ENCODE measurements around the gene DMAC2L. TPM values are rescaled to one million over a fixed set of nuclear protein-coding genes. Genes with fewer than 3 reads are reported as not detected.

The DMAC2L gene
- total RNA-seq, 1 donor from 2014 or later, result 10.9 TPM

DNA sequence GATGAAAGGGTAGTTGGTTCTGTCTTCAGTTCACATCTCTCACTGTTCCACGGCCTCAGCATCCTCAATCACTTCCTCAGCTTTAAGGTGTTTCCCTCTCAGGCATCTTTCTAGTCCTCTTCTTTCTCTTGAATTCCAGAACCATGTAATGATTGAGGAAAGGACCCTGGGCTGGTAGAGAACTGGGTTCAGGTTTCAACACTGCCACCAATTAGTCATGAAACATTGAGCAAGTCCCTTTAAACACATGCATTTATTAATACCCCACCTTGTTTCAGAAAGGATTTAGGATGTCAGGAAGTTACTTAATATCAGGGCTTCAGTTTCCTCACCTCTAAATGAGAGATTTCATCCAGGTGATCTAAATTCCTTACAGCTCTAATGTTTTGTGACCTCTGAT is 7.2 kb downstream of the DMAC2L start:
- peak overlapping the region; percentile 68 for H3K4me3 Mint-ChIP-seq (ENCODE audit: unreplicated experiment)
- H2AFZ ChIP-seq (ENCODE audit: low read depth, low read length), result no peak overlapping the region
- DNase-seq (ENCODE audit: low read depth), result no peak

DNA sequence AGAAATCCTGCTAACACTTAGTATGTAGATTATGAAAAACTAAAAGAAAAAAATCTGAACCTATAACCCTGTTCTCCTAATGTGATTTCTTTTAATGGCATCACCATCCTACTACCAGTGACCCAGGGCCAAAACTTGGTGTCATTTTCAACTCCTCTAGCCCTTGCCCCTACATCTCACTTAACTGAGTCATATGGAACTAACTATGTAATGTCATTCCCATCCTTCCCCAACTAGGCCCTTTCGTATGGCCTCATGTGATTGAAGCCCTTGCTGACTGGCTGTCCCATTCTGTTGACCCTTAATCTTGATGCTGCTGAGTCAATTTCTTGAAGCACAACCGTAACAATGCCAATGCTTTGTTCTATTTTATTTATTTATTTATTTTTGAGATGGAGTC is 7.6 kb downstream of the DMAC2L start:
- Histone ChIP-seq H4K20me1 (ENCODE audit: insufficient read depth, low read length) (peaks cover 13% of the 10 kb centered on the region), H3K27ac (ENCODE audit: low read depth, low read length) (no peak overlapping the region), H3K9me3 (ENCODE audit: insufficient read depth, low read depth, low read length) (no peaks in the 10 kb centered on the region), H3K4me3 (ENCODE audit: insufficient read depth, low read depth, low read length) (no peak overlapping the region), H3K4me1 (ENCODE audit: insufficient read depth, low read length) (peaks cover 7% of the 10 kb centered on the region), H3K27me3 (ENCODE audit: insufficient read depth, low read length) (no peaks in the 10 kb centered on the region), H3K9ac (ENCODE audit: low read length) (no peak overlapping the region), H3K4me2 (ENCODE audit: low read length) (no peak overlapping the region), H3K36me3 (ENCODE audit: insufficient read depth, low read length) (peaks cover 4% of the 10 kb centered on the region), H2AFZ (ENCODE audit: low read depth, low read length) (no peak overlapping the region), H3K79me2 (ENCODE audit: insufficient read depth, low read length) (peaks cover 24% of the 10 kb centered on the region)
- peaks cover 11% of the 10 kb centered on the region for H3K4me1 Mint-ChIP-seq (ENCODE audit: low read depth, unreplicated experiment)
- H3K36me3 Mint-ChIP-seq (ENCODE audit: low read depth, unreplicated experiment), result no peaks in the 10 kb centered on the region
- H3K27ac Mint-ChIP-seq (ENCODE audit: unreplicated experiment), result peak overlapping the region; percentile 79
- H3K9me3 Mint-ChIP-seq (ENCODE audit: unreplicated experiment), result no peaks in the 10 kb centered on the region
- TF ChIP-seq, protein P1, sequence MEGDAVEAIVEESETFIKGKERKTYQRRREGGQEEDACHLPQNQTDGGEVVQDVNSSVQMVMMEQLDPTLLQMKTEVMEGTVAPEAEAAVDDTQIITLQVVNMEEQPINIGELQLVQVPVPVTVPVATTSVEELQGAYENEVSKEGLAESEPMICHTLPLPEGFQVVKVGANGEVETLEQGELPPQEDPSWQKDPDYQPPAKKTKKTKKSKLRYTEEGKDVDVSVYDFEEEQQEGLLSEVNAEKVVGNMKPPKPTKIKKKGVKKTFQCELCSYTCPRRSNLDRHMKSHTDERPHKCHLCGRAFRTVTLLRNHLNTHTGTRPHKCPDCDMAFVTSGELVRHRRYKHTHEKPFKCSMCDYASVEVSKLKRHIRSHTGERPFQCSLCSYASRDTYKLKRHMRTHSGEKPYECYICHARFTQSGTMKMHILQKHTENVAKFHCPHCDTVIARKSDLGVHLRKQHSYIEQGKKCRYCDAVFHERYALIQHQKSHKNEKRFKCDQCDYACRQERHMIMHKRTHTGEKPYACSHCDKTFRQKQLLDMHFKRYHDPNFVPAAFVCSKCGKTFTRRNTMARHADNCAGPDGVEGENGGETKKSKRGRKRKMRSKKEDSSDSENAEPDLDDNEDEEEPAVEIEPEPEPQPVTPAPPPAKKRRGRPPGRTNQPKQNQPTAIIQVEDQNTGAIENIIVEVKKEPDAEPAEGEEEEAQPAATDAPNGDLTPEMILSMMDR (IDR thresholded peaks at IDR 0.05; ENCODE audit: insufficient read depth, low read depth, low read length), result no peak
- TF ChIP-seq EZH2 (IDR thresholded peaks at IDR 0.05; ENCODE audit: insufficient read depth, low read length), result no peak
- H3K4me3 Mint-ChIP-seq (ENCODE audit: unreplicated experiment), result no peak overlapping the region
- no peak for DNase-seq (ENCODE audit: low read depth)
- no peak for FAIRE-seq
- H3K27me3 Mint-ChIP-seq (ENCODE audit: low read depth, unreplicated experiment), result no peaks in the 10 kb centered on the region

More for the DNA sequence above, 7.2 kb downstream of the DMAC2L start:
- no peak for FAIRE-seq
- Histone ChIP-seq H3K9me3 (ENCODE audit: insufficient read depth, low read depth, low read length) (no peaks in the 10 kb centered on the region), H3K4me1 (ENCODE audit: insufficient read depth, low read length) (peaks cover 7% of the 10 kb centered on the region), H3K27ac (ENCODE audit: low read depth, low read length) (no peak overlapping the region), H4K20me1 (ENCODE audit: insufficient read depth, low read length) (peaks cover 13% of the 10 kb centered on the region), H3K4me3 (ENCODE audit: insufficient read depth, low read depth, low read length) (no peak overlapping the region), H3K36me3 (ENCODE audit: insufficient read depth, low read length) (peaks cover 4% of the 10 kb centered on the region), H3K27me3 (ENCODE audit: insufficient read depth, low read length) (no peaks in the 10 kb centered on the region), H3K9ac (ENCODE audit: low read length) (no peak overlapping the region), H3K79me2 (ENCODE audit: insufficient read depth, low read length) (peaks cover 24% of the 10 kb centered on the region), H3K4me2 (ENCODE audit: low read length) (no peak overlapping the region)
- TF ChIP-seq EZH2 (IDR thresholded peaks at IDR 0.05; ENCODE audit: insufficient read depth, low read length), result no peak
- TF ChIP-seq, protein P1 (IDR thresholded peaks at IDR 0.05; ENCODE audit: insufficient read depth, low read depth, low read length), result no peak
- H3K9me3 Mint-ChIP-seq (ENCODE audit: unreplicated experiment), result no peaks in the 10 kb centered on the region
- H3K27ac Mint-ChIP-seq (ENCODE audit: unreplicated experiment), result peak overlapping the region; percentile 79
- peaks cover 11% of the 10 kb centered on the region for H3K4me1 Mint-ChIP-seq (ENCODE audit: low read depth, unreplicated experiment)
- H3K27me3 Mint-ChIP-seq (ENCODE audit: low read depth, unreplicated experiment), result no peaks in the 10 kb centered on the region
- H3K36me3 Mint-ChIP-seq (ENCODE audit: low read depth, unreplicated experiment), result no peaks in the 10 kb centered on the region

DNA sequence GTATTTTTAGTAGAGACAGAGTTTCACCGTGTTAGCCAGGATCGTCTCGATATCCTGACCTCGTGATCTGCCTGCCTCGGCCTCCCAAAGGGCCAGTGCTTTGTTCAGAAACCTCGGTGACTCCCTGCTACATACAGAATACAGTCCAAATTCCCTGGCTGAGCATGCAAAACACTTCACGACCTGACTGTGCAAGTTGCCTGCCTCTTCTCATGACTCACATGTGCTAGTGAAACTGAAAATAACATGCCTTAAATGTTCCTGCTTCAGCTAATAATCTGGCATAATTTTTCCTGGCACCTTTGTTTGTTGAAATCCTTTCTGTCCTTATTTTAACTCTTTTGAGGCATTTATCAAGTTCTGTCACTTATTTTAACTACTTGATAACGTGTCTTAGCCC is 8.2 kb downstream of the DMAC2L start:
- H3K9me3 ChIP-seq (ENCODE audit: insufficient read depth, low read depth, low read length), result no peaks in the 10 kb centered on the region
- H3K9ac ChIP-seq (ENCODE audit: low read length), result peak overlapping the region; percentile 80
- Mint-ChIP-seq H3K4me3 (ENCODE audit: unreplicated experiment) (no peak overlapping the region), H3K4me1 (ENCODE audit: low read depth, unreplicated experiment) (peaks cover 11% of the 10 kb centered on the region), H3K9me3 (ENCODE audit: unreplicated experiment) (no peaks in the 10 kb centered on the region), H3K27me3 (ENCODE audit: low read depth, unreplicated experiment) (no peaks in the 10 kb centered on the region), H3K27ac (ENCODE audit: unreplicated experiment) (no peak overlapping the region), H3K36me3 (ENCODE audit: low read depth, unreplicated experiment) (no peaks in the 10 kb centered on the region)
- TF ChIP-seq, protein P1 (IDR thresholded peaks at IDR 0.05; ENCODE audit: insufficient read depth, low read depth, low read length), result no peak
- TF ChIP-seq EZH2 (IDR thresholded peaks at IDR 0.05; ENCODE audit: insufficient read depth, low read length), result no peak
- no peak for FAIRE-seq
- H3K36me3 ChIP-seq (ENCODE audit: insufficient read depth, low read length), result peaks cover 7% of the 10 kb centered on the region
- DNase-seq (ENCODE audit: low read depth), result peak; percentile 51
- peaks cover 7% of the 10 kb centered on the region for H3K4me1 ChIP-seq (ENCODE audit: insufficient read depth, low read length)
- peak overlapping the region; percentile 74 for H3K4me2 ChIP-seq (ENCODE audit: low read length)
- H3K27ac ChIP-seq (ENCODE audit: low read depth, low read length), result peak overlapping the region; percentile 93
- H3K4me3 ChIP-seq (ENCODE audit: insufficient read depth, low read depth, low read length), result no peak overlapping the region
- H3K27me3 ChIP-seq (ENCODE audit: insufficient read depth, low read length), result no peaks in the 10 kb centered on the region
- peaks cover 24% of the 10 kb centered on the region for H3K79me2 ChIP-seq (ENCODE audit: insufficient read depth, low read length)
- H2AFZ ChIP-seq (ENCODE audit: low read depth, low read length), result no peak overlapping the region
- peaks cover 13% of the 10 kb centered on the region for H4K20me1 ChIP-seq (ENCODE audit: insufficient read depth, low read length)
